Endothelial cell of umbilical vein (primary cell): Measurements from ENCODE around the gene RABL3.

Experiments
- POLR2A ChIP-seq: IDR thresholded peaks from 2 replicates; pipeline ENCODE4 v1.6.1; 2012; ENCODE audit warnings: low read depth, mild to moderate bottlenecking, control low read depth, low read length
- TF ChIP-seq, protein P1 (sequence below), 2 donors: IDR thresholded peaks; 1 replicate in 1 of 2; 2 replicates in 1 of 2; pipeline ENCODE4 v1.5.1; 2011; ENCODE audit warnings: low read length in 2 of 2, mild to moderate bottlenecking in 2 of 2, moderate library complexity in 2 of 2, control low read depth in 1 of 2, inconsistent platforms in 1 of 2, low read depth in 1 of 2; ENCODE audit not compliant: insufficient read depth in 1 of 2; ENCODE audit errors: extremely low read depth in 1 of 2

- TF ChIP-seq, protein P1, sequence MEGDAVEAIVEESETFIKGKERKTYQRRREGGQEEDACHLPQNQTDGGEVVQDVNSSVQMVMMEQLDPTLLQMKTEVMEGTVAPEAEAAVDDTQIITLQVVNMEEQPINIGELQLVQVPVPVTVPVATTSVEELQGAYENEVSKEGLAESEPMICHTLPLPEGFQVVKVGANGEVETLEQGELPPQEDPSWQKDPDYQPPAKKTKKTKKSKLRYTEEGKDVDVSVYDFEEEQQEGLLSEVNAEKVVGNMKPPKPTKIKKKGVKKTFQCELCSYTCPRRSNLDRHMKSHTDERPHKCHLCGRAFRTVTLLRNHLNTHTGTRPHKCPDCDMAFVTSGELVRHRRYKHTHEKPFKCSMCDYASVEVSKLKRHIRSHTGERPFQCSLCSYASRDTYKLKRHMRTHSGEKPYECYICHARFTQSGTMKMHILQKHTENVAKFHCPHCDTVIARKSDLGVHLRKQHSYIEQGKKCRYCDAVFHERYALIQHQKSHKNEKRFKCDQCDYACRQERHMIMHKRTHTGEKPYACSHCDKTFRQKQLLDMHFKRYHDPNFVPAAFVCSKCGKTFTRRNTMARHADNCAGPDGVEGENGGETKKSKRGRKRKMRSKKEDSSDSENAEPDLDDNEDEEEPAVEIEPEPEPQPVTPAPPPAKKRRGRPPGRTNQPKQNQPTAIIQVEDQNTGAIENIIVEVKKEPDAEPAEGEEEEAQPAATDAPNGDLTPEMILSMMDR (IDR thresholded peaks at IDR 0.05; ENCODE audit: extremely low read depth in 1 of 2, insufficient read depth in 1 of 2, low read depth in 1 of 2, low read length in 2 of 2) = no peak
- no peak for TF ChIP-seq POLR2A
These were observed 60.7 kb downstream of the RABL3 start for GRCh38 chr3:120681506-120682038.
